Bronchial epithelial cell (primary cell): ENCODE results near the gene FCRL3. TPM values are rescaled to one million over a fixed set of nuclear protein-coding genes. Genes with fewer than 3 reads are reported as not detected.

Experiments
- DNase-seq: peaks from one replicate; pipeline ENCODE4 v3.0.0-alpha.2; 2010; ENCODE audit warnings: low read depth
- FAIRE-seq: peaks from 2 replicates; lab custom pipeline; 2011; peaks lifted over from hg19 to GRCh38; lab: Jason Lieb, UNC
- H3K27me3 ChIP-seq: 2 replicates; pipeline ENCODE4 v1.5.1; 2011; ENCODE audit warnings: low read length; ENCODE audit not compliant: control insufficient read depth, insufficient read depth
- H3K36me3 ChIP-seq: 2 replicates; pipeline ENCODE4 v1.5.1; 2011; ENCODE audit warnings: low read length; ENCODE audit not compliant: control insufficient read depth, insufficient read depth
- H3K4me3 ChIP-seq: 2 replicates; pipeline ENCODE4 v1.5.1; 2011; ENCODE audit warnings: mild to moderate bottlenecking, low read depth, low read length, control low read depth
- CTCF ChIP-seq: IDR thresholded peaks from 2 replicates; pipeline ENCODE4 v1.5.1; 2011; ENCODE audit warnings: mild to moderate bottlenecking, moderate library complexity, low read length, control low read depth, inconsistent platforms; ENCODE audit not compliant: insufficient read depth, severe bottlenecking
- total RNA-seq: library from RNA; depleted of rRNA; stranded (reverse); fragments of >200 nt; gene quantifications from 2 replicates; pipeline ENCODE4 v1.2.1, GENCODE V29; 2014

FCRL3 gene
- total RNA-seq, 1 donor from 2014 or later, result not detected

GRCh38 chr1:157652859-157653493 lies 47.6 kb downstream of the FCRL3 start:
- FAIRE-seq, result no peak
- DNase-seq, result no peak
- no peak for TF ChIP-seq CTCF
- Histone ChIP-seq H3K4me3 (no peak overlapping the region), H3K27me3 (no peaks in the 10 kb centered on the region), H3K36me3 (no peaks in the 10 kb centered on the region)

- DNase-seq (no peak), FAIRE-seq (no peak)
- H3K4me3 ChIP-seq, result no peak overlapping the region
- no peak for TF ChIP-seq CTCF
- no peaks in the 10 kb centered on the region for H3K27me3 ChIP-seq
- H3K36me3 ChIP-seq, result no peaks in the 10 kb centered on the region
These were observed 52.3 kb downstream of the FCRL3 start for GRCh38 chr1:157648317-157648716.

DNA sequence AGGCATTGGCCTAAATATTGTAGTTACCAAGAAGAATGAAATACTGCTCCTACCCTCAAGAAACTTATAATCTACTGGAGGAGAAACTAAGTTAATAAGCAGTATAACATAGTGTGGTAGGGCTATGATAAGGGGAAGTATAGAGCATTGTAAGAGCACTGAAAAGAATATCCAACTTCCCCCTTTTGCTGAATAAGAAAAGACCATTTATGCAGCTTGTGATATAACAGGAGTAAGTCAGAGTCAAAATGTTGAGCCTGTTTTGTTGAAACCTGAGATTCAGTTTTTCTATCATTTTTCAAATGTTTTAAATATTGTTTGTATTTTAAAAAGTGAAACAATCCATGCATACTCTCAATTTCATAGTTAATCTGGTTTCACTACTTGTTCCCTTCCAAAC lies 54.4 kb downstream of the FCRL3 start:
- no peaks in the 10 kb centered on the region for H3K36me3 ChIP-seq
- H3K27me3 ChIP-seq, result no peaks in the 10 kb centered on the region
- no peak for DNase-seq
- no peak for FAIRE-seq
- no peak overlapping the region for H3K4me3 ChIP-seq
- TF ChIP-seq CTCF, result no peak

DNA sequence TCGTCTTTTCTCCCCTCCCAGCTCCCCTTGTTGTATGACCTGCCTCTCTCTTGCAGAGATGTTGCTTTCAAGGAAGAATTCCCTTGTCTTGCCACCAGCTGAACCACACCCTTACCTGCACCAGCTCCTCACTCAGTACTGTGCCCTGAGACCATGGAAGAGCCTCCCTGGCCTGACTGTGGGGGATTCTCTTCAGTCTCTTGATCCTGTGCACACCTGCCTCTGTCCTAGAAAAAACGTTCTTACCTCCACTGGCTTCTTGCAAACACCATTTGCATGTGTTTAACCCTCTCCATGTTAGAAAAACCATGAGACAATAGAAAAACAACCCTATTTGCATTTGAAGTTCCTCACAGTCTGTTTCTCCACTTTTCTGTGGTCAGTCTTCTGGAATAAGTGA lies 59.4 kb downstream of the FCRL3 start:
- no peak for TF ChIP-seq CTCF
- Histone ChIP-seq H3K4me3 (no peak overlapping the region), H3K27me3 (no peaks in the 10 kb centered on the region), H3K36me3 (no peaks in the 10 kb centered on the region)
- no peak for DNase-seq
- no peak for FAIRE-seq

DNA sequence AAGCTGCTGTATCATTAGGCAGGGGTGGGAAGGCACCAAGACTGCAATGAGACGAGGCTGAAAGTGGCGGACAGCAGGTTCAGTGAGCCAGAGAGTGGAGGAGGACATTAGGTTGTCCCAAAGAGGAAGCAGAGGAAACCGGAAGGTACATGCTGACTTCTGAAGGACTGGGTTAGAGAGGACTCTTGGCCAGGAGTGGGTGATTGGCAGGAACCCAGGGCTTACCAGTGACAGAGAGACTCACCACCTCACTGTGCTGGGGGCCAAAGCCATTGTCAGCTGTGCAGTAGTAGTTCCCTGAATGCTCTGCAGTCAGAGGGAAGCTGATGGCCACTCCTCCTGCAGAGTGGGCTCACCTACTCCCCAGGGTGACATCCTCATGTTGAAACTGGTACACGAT lies 60.8 kb downstream of the FCRL3 start:
- FAIRE-seq (peak; percentile 13), DNase-seq (no peak)
- Histone ChIP-seq H3K4me3 (no peak overlapping the region), H3K36me3 (no peaks in the 10 kb centered on the region), H3K27me3 (no peaks in the 10 kb centered on the region)
- no peak for TF ChIP-seq CTCF

DNA sequence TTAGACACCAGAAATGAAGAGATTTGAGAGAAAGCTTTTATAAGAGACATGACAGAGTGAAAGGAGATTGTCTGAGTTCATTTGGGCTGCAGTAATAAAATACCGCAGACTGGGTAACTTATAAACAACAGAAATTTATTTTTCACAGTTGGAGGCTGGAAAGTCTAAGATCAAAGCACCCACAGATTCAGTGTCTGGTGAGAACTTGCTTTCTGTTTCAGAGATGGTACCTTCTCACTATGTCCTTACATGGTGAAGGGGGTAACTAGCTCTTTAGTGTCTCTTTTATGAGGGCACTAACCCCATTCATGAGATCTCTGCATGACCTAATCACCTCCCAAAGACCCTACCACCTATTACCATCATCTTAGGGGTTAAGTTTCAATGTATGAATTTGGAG lies 71.8 kb downstream of the FCRL3 start:
- FAIRE-seq, result no peak
- Histone ChIP-seq H3K36me3 (no peaks in the 10 kb centered on the region), H3K27me3 (no peaks in the 10 kb centered on the region), H3K4me3 (no peak overlapping the region)
- no peak for TF ChIP-seq CTCF
- DNase-seq, result no peak
